B cell (primary cell): ENCODE data around the gene LEMD3. TPM values are rescaled to one million over a fixed set of nuclear protein-coding genes. Genes with fewer than 3 reads are reported as not detected.

Experiments used
- ATAC-seq: fragments of 200-7000 bp; cut with Tn5 transposase; one replicate; pipeline ENCODE4 v1.10.0; 2021; ENCODE audit warnings: low read depth, mild to moderate bottlenecking, moderate number of reproducible peaks, moderate library complexity
- CTCF ChIA-PET: fragments of 350-600 bp; sonication (Branson Sonifier 250); formaldehyde crosslinking; loops from one replicate; lab custom pipeline; 2021; ENCODE audit warnings: antibody characterized with exemption, inconsistent platforms; lab: Charles Lee
- POLR2A ChIA-PET: fragments of 350-600 bp; sonication (Branson Sonifier 250); formaldehyde crosslinking; loops from one replicate; lab custom pipeline; 2021; ENCODE audit warnings: antibody characterized with exemption; lab: Charles Lee
- DNase-seq: peaks from one replicate; pipeline ENCODE4 v3.0.0; 2013
- H2AFZ ChIP-seq: 2 replicates; pipeline ENCODE4 v1.6.1; 2012; ENCODE audit warnings: mild to moderate bottlenecking, low read depth, low read length; ENCODE audit not compliant: insufficient read depth, poor library complexity, severe bottlenecking
- H3K27ac ChIP-seq, 2 donors: 1 replicate in 1 of 2; 2 replicates in 1 of 2; pipeline ENCODE4 v1.5.1; 2012 to 2013; ENCODE audit warnings: low read length in 2 of 2, mild to moderate bottlenecking in 2 of 2, moderate library complexity in 1 of 2
- H3K27me3 ChIP-seq, 4 experiments: fragments of 200-600 bp in 1 of 4; sonication (generic) in 1 of 4; replicated peaks in 1 of 4; 1 replicate in 2 of 4; 2 replicates in 2 of 4; pipeline versions ENCODE4 v1.6.1 to v1.7.0; 2013 to 2016; ENCODE audit warnings: low read length in 3 of 4, mild to moderate bottlenecking in 2 of 4, mixed read lengths in 1 of 4, moderate library complexity in 1 of 4; ENCODE audit not compliant: insufficient read depth in 4 of 4, control insufficient read depth in 3 of 4; ENCODE audit errors: control extremely low read depth in 1 of 4
- H3K36me3 ChIP-seq, 2 experiments: replicated peaks in 1 of 2; 1 replicate in 1 of 2; 2 replicates in 1 of 2; pipeline versions ENCODE4 v1.6.1 to v1.7.1; 2013; ENCODE audit warnings: low read length in 1 of 2; ENCODE audit not compliant: insufficient read depth in 2 of 2, control insufficient read depth in 1 of 2; ENCODE audit errors: control extremely low read depth in 1 of 2, extremely low read depth in 1 of 2
- H3K4me1 ChIP-seq, 2 donors: fragments of 200-600 bp in 1 of 2; sonication (generic) in 1 of 2; 1 replicate in 1 of 2; 2 replicates in 1 of 2; pipeline versions ENCODE4 v1.5.1 to v1.6.1; 2013 to 2017; ENCODE audit warnings: low read length in 2 of 2; ENCODE audit not compliant: control insufficient read depth in 2 of 2, insufficient read depth in 2 of 2
- H3K4me2 ChIP-seq: replicated peaks from 2 replicates; pipeline ENCODE3; 2012; ENCODE audit warnings: mild to moderate bottlenecking, low read depth, low read length; ENCODE audit not compliant: poor library complexity, severe bottlenecking
- H3K4me3 ChIP-seq, 5 experiments: fragments of 200-600 bp in 1 of 5; sonication (generic) in 1 of 5; 1 replicate in 3 of 5; 2 replicates in 2 of 5; pipeline versions ENCODE4 v1.5.1 to v1.7.0; 2011 to 2016; ENCODE audit warnings: low read length in 4 of 5, mild to moderate bottlenecking in 4 of 5, low read depth in 2 of 5, control low read depth in 1 of 5, moderate library complexity in 1 of 5; ENCODE audit not compliant: insufficient read depth in 1 of 5; ENCODE audit errors: control extremely low read depth in 1 of 5, extremely low read depth in 1 of 5
- H3K79me2 ChIP-seq: fragments of 200-600 bp; sonication (generic); one replicate; pipeline ENCODE4 v1.6.0; 2016; ENCODE audit warnings: low read length; ENCODE audit not compliant: control insufficient read depth, insufficient read depth
- H3K9ac ChIP-seq: fragments of 200-600 bp; sonication (generic); 2 replicates; pipeline ENCODE4 v1.6.1; 2017; ENCODE audit warnings: mild to moderate bottlenecking, low read length, moderate library complexity
- H3K9me3 ChIP-seq, 3 donors: one replicate each; pipeline versions ENCODE4 v1.6.1 to v1.7.1; 2013; ENCODE audit warnings: low read length in 2 of 3; ENCODE audit not compliant: control insufficient read depth in 2 of 3, insufficient read depth in 1 of 3; ENCODE audit errors: control extremely low read depth in 1 of 3
- H4K20me1 ChIP-seq: 2 replicates; pipeline ENCODE4 v1.6.0; 2012; ENCODE audit warnings: mild to moderate bottlenecking, low read length; ENCODE audit not compliant: insufficient read depth, control insufficient read depth, poor library complexity, severe bottlenecking
- H3K27ac Mint-ChIP-seq: one replicate; pipeline ENCODE4 v1.8.0; 2021; ENCODE audit warnings: mixed read lengths
- H3K27me3 Mint-ChIP-seq: one replicate; pipeline ENCODE4 v1.8.0; 2021; ENCODE audit warnings: mixed read lengths
- H3K4me1 Mint-ChIP-seq: one replicate; pipeline ENCODE4 v1.8.0; 2021; ENCODE audit warnings: mixed read lengths
- H3K4me3 Mint-ChIP-seq: one replicate; pipeline ENCODE4 v1.8.0; 2021; ENCODE audit warnings: mixed read lengths
- H3K9me3 Mint-ChIP-seq: one replicate; pipeline ENCODE4 v1.8.0; 2022; ENCODE audit warnings: mixed read lengths; ENCODE audit not compliant: insufficient read depth
- EZH2 ChIP-seq: IDR thresholded peaks from 2 replicates; pipeline ENCODE4 v1.6.1; 2012; ENCODE audit warnings: borderline replicate concordance, low read depth, mild to moderate bottlenecking, moderate library complexity, low read length; ENCODE audit not compliant: insufficient read depth, poor library complexity, severe bottlenecking
- WGBS: methylation state at CpG from one replicate; pipeline ENCODE4 v1.1.5; 2013; ENCODE audit warnings: missing lambda C conversion rate; ENCODE audit not compliant: insufficient coverage; 5-methylcytosine and 5-hydroxymethylcytosine counted together
- intact Hi-C: fragments of 100-400 bp; cut with micrococcal nuclease; formaldehyde crosslinking; loops from one replicate; pipeline ENCODE4 v1.10.0; 2022
- polyA plus RNA-seq: library from polyadenylated mRNA; depleted of rRNA; stranded (reverse); fragments of >200 nt; gene quantifications from 2 replicates; pipeline ENCODE4 v1.2.3, GENCODE V29; 2012
- total RNA-seq, 2 donors: library from RNA; stranded (reverse); fragments of 120-200 nt in 1 of 2; gene quantifications; 1 replicate in 1 of 2; 2 replicates in 1 of 2; pipeline versions ENCODE4 v1.2.3 to v1.2.4, GENCODE V29; 2013 to 2022
- TF ChIP-seq, protein P1 (sequence below): fragments of 200-600 bp; IDR thresholded peaks from one replicate; pipeline ENCODE4 v1.8.0; 2022; ENCODE audit warnings: antibody characterized with exemption, mild to moderate bottlenecking

LEMD3 gene
- total and polyA plus RNA-seq, 2 donors (not counting 1 experiment from before 2014, with no cell fraction given): 19.4 to 71.8 TPM

GRCh38 chr12:65259501-65259900 is 90.1 kb downstream of the LEMD3 start:
- Histone ChIP-seq H3K9me3 (no peaks in the 10 kb centered on the region), H3K27ac (no peak overlapping the region), H2AFZ (no peak overlapping the region), H3K27me3 (no peaks in the 10 kb centered on the region), H3K79me2 (no peaks in the 10 kb centered on the region), H3K4me1 (no peaks in the 10 kb centered on the region), H3K9ac (no peak overlapping the region), H3K36me3 (no peaks in the 10 kb centered on the region), H4K20me1 (no peaks in the 10 kb centered on the region), H3K4me3 (no peak overlapping the region), H3K4me2 (no peak overlapping the region)
- no peak overlapping the region for H3K4me3 Mint-ChIP-seq
- H3K27ac Mint-ChIP-seq: no peak overlapping the region
- no peak for DNase-seq
- TF ChIP-seq EZH2: no peak
- TF ChIP-seq, protein P1, sequence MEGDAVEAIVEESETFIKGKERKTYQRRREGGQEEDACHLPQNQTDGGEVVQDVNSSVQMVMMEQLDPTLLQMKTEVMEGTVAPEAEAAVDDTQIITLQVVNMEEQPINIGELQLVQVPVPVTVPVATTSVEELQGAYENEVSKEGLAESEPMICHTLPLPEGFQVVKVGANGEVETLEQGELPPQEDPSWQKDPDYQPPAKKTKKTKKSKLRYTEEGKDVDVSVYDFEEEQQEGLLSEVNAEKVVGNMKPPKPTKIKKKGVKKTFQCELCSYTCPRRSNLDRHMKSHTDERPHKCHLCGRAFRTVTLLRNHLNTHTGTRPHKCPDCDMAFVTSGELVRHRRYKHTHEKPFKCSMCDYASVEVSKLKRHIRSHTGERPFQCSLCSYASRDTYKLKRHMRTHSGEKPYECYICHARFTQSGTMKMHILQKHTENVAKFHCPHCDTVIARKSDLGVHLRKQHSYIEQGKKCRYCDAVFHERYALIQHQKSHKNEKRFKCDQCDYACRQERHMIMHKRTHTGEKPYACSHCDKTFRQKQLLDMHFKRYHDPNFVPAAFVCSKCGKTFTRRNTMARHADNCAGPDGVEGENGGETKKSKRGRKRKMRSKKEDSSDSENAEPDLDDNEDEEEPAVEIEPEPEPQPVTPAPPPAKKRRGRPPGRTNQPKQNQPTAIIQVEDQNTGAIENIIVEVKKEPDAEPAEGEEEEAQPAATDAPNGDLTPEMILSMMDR: no peak
- ChIA-PET POLR2A (no interaction called here), CTCF (no interaction called here)
- peaks cover 3% of the 10 kb centered on the region for H3K27me3 Mint-ChIP-seq
- no peaks in the 10 kb centered on the region for H3K4me1 Mint-ChIP-seq
- H3K9me3 Mint-ChIP-seq: no peaks in the 10 kb centered on the region
- intact Hi-C loops: no loop called here
- no peak for ATAC-seq

- H3K27me3 Mint-ChIP-seq: peaks cover 22% of the 10 kb centered on the region
- Histone ChIP-seq H3K9me3 (no peaks in the 10 kb centered on the region), H3K9ac (no peak overlapping the region), H3K4me3 (no peak overlapping the region), H3K79me2 (no peaks in the 10 kb centered on the region), H4K20me1 (no peaks in the 10 kb centered on the region), H3K27me3 (no peaks in the 10 kb centered on the region), H3K36me3 (no peaks in the 10 kb centered on the region), H3K4me1 (no peaks in the 10 kb centered on the region), H2AFZ (no peak overlapping the region), H3K4me2 (no peak overlapping the region), H3K27ac (no peak overlapping the region)
- no CpG with 5 or more reads among the region's 4 CpGs for WGBS
- CTCF ChIA-PET: no interaction called here
- no peak for ATAC-seq
- no peak for DNase-seq
- H3K9me3 Mint-ChIP-seq: no peaks in the 10 kb centered on the region
- intact Hi-C loops: no loop called here
- TF ChIP-seq EZH2: no peak
- TF ChIP-seq, protein P1: no peak
- no peak overlapping the region for H3K27ac Mint-ChIP-seq
- H3K4me3 Mint-ChIP-seq: no peak overlapping the region
- POLR2A ChIA-PET: no interaction called here
- no peaks in the 10 kb centered on the region for H3K4me1 Mint-ChIP-seq
Measured at GRCh38 chr12:65263777-65264176, 94.4 kb downstream of the LEMD3 start.
